GM23248 (cell line): Measurements from ENCODE around the gene PRKX.

Experiments used
- EZH2 ChIP-seq: fragments of 200-600 bp; sonication (generic); IDR thresholded peaks from 2 replicates; pipeline ENCODE4 v1.6.1; 2018; ENCODE audit warnings: antibody characterized with exemption, mild to moderate bottlenecking; ENCODE audit not compliant: insufficient read depth, poor library complexity, severe bottlenecking
- EZH2phosphoT487 ChIP-seq: fragments of 200-600 bp; sonication (generic); IDR thresholded peaks from 2 replicates; pipeline ENCODE4 v1.6.1; 2018; ENCODE audit warnings: antibody characterized with exemption, moderate library complexity, mild to moderate bottlenecking, low read depth; ENCODE audit not compliant: insufficient read depth

DNA sequence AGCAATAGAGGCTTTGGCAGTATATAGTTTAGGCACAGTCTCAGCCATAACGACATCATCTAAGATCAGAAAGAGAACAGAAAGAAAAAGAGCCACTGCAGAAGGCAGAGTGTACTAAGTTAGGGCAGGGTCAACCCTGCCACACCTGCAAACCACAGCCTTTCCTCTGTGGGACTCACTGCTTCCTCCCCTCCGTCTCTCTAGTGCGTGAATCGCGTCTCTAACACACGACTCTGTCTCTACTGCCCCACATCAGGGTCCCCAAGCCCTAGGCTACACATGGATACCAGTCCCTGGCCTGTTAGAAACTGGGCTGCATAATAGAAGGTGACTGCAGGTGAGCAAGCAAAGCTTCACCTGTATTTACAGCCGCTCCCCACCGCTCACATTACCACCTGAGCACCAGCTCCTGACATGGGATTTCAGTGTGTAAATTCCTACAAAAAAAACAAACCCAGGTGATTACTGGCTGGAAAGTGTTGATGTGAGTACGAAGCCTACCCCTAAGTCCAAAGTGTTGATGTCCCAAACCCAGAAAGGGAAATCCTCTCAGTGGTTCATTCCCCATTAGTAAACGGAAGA, 128.9 kb downstream of the PRKX start:
- TF ChIP-seq EZH2phosphoT487 (no peak), EZH2 (no peak)
